Stimulated activated memory B cell treated with anti-CD40 and anti-IgM and Interleukin-4, amounts not matched to agents 10 μg/mL and 1 μg/mL and 100 μg/mL, for 72 hours (primary cell): Measurements from ENCODE around the gene FRMD3.

Experiments used
- ATAC-seq: fragments of 150-1000 bp; cut with Tn5 transposase; 2 replicates; pipeline ENCODE4 v1.10.0; 2021
- H3K27ac Mint-ChIP-seq: one replicate; pipeline ENCODE4 v1.8.0; 2022; ENCODE audit warnings: mild to moderate bottlenecking, mixed read lengths
- H3K27me3 Mint-ChIP-seq: one replicate; pipeline ENCODE4 v1.8.0; 2022; ENCODE audit warnings: mixed read lengths
- H3K36me3 Mint-ChIP-seq: one replicate; pipeline ENCODE4 v1.8.0; 2022; ENCODE audit warnings: mixed read lengths
- H3K4me1 Mint-ChIP-seq: one replicate; pipeline ENCODE4 v1.8.0; 2022; ENCODE audit warnings: mixed read lengths
- H3K4me3 Mint-ChIP-seq: one replicate; pipeline ENCODE4 v1.8.0; 2022; ENCODE audit warnings: mild to moderate bottlenecking, moderate library complexity, mixed read lengths
- H3K9me3 Mint-ChIP-seq: one replicate; pipeline ENCODE4 v1.8.0; 2022; ENCODE audit warnings: mixed read lengths

The FRMD3 gene

DNA sequence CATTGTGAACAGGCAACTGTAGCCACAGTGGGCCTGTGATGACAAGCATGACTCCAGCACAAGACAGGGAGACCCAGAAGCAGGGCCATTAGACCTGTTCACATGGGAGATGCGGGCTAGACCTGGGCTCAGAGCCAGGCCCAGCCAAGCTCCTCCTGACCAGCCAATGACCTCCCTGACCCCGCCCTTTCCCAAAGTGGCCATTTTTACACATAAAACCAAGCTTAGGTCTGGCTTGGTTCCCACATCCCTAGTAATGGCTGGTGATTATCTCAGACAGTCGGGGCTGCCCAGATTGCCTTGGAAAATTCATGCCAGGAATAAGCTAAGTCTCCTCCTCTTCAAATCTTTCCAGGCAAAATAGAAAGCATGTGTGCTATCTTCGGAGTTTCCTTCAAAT lies 94.1 kb downstream of the FRMD3 start:
- H3K4me3 Mint-ChIP-seq: no peak overlapping the region
- ATAC-seq: no peak

GRCh38 chr9:83441390-83441789 lies 96.8 kb downstream of the FRMD3 start:
- Mint-ChIP-seq H3K36me3 (no peaks in the 10 kb centered on the region), H3K27ac (no peak overlapping the region), H3K4me3 (no peak overlapping the region), H3K27me3 (no peaks in the 10 kb centered on the region), H3K4me1 (no peaks in the 10 kb centered on the region), H3K9me3 (no peaks in the 10 kb centered on the region)
- ATAC-seq: no peak

More for the DNA sequence above, 94.1 kb downstream of the FRMD3 start:
- H3K4me1 Mint-ChIP-seq: no peaks in the 10 kb centered on the region
- no peak overlapping the region for H3K27ac Mint-ChIP-seq
- no peaks in the 10 kb centered on the region for H3K36me3 Mint-ChIP-seq
- no peaks in the 10 kb centered on the region for H3K9me3 Mint-ChIP-seq
- H3K27me3 Mint-ChIP-seq: no peaks in the 10 kb centered on the region

GRCh38 chr9:83440641-83441040 lies 97.6 kb downstream of the FRMD3 start:
- Mint-ChIP-seq H3K4me3 (no peak overlapping the region), H3K36me3 (no peaks in the 10 kb centered on the region), H3K27ac (no peak overlapping the region), H3K4me1 (no peaks in the 10 kb centered on the region), H3K9me3 (no peaks in the 10 kb centered on the region), H3K27me3 (no peaks in the 10 kb centered on the region)
- peak; percentile 12 for ATAC-seq

- Mint-ChIP-seq H3K4me3 (no peak overlapping the region), H3K27me3 (no peaks in the 10 kb centered on the region), H3K36me3 (no peaks in the 10 kb centered on the region), H3K4me1 (no peaks in the 10 kb centered on the region), H3K9me3 (no peaks in the 10 kb centered on the region), H3K27ac (no peak overlapping the region)
- ATAC-seq: no peak
Observed at GRCh38 chr9:83435301-83435700, 102.9 kb downstream of the FRMD3 start.

DNA sequence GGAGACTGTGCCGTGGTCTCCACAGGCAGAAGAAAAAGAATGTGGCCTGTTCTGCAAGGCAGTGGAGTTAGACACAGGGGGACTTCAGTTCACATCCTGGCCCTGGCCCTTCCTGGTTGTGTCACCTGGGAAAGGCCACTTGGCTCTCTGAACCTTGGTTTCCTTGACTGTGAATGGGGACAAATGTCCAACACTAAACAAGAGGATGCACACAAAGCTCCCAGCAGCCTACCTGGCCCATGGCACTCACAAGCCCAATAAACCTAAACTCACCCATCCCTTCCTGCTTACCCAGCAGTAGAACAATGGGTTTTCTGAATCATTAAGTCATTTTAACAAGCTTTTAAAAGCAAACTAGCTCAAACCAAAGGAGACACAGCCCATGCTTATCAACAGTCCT lies 103.9 kb downstream of the FRMD3 start:
- no peaks in the 10 kb centered on the region for H3K36me3 Mint-ChIP-seq
- H3K27ac Mint-ChIP-seq: no peak overlapping the region
- no peak for ATAC-seq
- no peaks in the 10 kb centered on the region for H3K9me3 Mint-ChIP-seq
- H3K27me3 Mint-ChIP-seq: no peaks in the 10 kb centered on the region
- H3K4me3 Mint-ChIP-seq: no peak overlapping the region
- no peaks in the 10 kb centered on the region for H3K4me1 Mint-ChIP-seq

GRCh38 chr9:83433846-83434245 lies 104.4 kb downstream of the FRMD3 start:
- no peak overlapping the region for H3K4me3 Mint-ChIP-seq
- H3K27ac Mint-ChIP-seq: no peak overlapping the region
- H3K27me3 Mint-ChIP-seq: no peaks in the 10 kb centered on the region
- ATAC-seq: no peak
- no peaks in the 10 kb centered on the region for H3K4me1 Mint-ChIP-seq
- no peaks in the 10 kb centered on the region for H3K36me3 Mint-ChIP-seq
- no peaks in the 10 kb centered on the region for H3K9me3 Mint-ChIP-seq

- no peaks in the 10 kb centered on the region for H3K27me3 Mint-ChIP-seq
- no peak overlapping the region for H3K27ac Mint-ChIP-seq
- no peaks in the 10 kb centered on the region for H3K4me1 Mint-ChIP-seq
- H3K36me3 Mint-ChIP-seq: no peaks in the 10 kb centered on the region
- no peaks in the 10 kb centered on the region for H3K9me3 Mint-ChIP-seq
- no peak for ATAC-seq
- H3K4me3 Mint-ChIP-seq: no peak overlapping the region
Observed at GRCh38 chr9:83432877-83433550, 105.2 kb downstream of the FRMD3 start.

DNA sequence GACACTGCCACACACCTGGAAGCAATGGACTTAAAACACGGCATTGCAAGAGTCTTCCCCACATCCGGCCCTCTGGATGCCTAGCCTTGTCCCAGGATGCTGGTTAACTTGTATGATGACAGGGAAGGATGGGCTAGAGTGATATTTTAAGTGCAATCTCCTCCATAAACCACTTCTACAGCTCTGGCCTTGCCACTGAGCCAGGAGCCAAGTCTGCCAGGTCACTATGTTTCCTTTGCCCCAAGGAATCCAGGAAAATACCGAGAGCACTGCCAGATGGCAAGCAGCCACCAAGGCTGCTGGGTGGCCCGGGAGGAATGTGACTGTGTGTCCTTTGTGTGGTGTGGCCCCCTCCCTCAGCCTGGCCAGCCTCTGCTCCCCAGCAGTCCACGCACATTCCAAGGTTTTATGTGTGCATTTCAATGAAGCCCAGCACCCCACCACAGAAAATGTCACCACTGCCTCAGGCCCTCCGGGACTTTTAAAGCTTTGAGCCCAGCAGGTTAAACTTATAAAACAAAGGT lies 106.0 kb downstream of the FRMD3 start:
- H3K4me1 Mint-ChIP-seq: no peaks in the 10 kb centered on the region
- H3K4me3 Mint-ChIP-seq: no peak overlapping the region
- H3K27ac Mint-ChIP-seq: no peak overlapping the region
- H3K36me3 Mint-ChIP-seq: no peaks in the 10 kb centered on the region
- H3K27me3 Mint-ChIP-seq: no peaks in the 10 kb centered on the region
- H3K9me3 Mint-ChIP-seq: no peaks in the 10 kb centered on the region
- no peak for ATAC-seq

DNA sequence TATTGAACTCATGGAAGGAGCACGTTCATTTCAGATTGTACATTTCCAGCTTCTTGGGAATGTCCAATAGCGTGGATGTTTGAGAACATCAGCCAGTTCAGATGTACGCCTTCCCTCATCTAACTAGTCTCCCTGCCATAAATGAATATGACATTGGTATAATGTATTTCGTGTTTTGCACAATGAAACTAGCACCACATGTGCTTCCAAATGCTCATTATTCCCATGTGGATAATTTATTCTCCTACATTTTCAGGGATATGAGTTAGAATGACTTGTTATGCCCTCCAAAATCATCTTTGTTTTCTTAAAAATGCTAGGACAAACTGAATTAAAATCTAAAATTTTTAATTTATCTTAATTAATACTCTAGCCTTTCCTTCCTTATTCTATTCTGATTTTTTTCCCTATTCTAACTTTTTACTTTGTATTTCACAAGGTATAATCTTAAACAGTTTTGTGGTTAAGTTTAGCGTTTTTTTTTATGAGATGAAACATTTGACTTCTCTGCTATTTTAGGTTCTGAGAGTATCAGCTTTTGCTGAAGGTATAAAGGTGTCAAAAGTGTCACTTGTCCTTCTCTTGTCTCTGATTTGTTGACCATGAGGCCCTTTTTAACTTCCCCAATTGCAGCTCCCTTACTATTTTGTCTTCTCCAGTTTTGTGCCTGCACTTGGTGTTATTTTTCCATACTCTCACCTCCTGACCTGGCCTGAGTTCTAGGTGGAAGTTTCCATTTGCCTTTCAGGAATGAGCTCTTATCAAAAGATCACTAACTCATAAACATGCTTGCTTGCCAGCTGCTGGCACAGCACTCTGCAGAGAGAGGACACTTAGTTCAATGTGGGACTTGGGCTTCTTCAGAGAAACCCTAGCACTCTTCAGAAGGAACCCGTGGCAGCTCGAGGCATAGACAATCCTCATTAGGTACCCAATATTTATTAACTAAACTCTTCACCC lies 106.8 kb downstream of the FRMD3 start:
- H3K4me1 Mint-ChIP-seq: no peaks in the 10 kb centered on the region
- H3K27ac Mint-ChIP-seq: no peak overlapping the region
- ATAC-seq: no peak
- no peak overlapping the region for H3K4me3 Mint-ChIP-seq
- no peaks in the 10 kb centered on the region for H3K9me3 Mint-ChIP-seq
- no peaks in the 10 kb centered on the region for H3K36me3 Mint-ChIP-seq
- H3K27me3 Mint-ChIP-seq: no peaks in the 10 kb centered on the region

DNA sequence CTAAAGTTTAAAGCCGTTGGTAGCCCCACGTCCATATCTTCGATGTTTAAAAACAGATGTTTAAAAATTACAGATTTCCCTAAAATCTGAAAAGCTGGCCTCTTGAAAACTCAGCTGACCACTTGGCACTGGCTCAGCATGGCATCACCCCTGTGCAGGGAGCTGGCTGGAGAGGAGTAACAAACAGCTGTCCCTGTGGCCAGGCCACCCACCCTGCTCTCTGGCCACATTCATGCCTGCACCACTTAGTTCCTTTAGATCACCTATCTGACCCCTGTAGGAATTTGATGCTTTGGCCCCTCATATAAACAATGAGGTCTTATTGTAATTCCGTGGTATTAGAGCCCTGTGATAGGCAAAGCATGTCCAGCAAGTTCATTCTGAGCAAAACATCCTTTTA lies 107.5 kb downstream of the FRMD3 start:
- no peak for ATAC-seq
- Mint-ChIP-seq H3K27me3 (no peaks in the 10 kb centered on the region), H3K27ac (no peak overlapping the region), H3K36me3 (no peaks in the 10 kb centered on the region), H3K9me3 (no peaks in the 10 kb centered on the region), H3K4me1 (no peaks in the 10 kb centered on the region), H3K4me3 (no peak overlapping the region)

- ATAC-seq: no peak
- Mint-ChIP-seq H3K9me3 (no peaks in the 10 kb centered on the region), H3K4me1 (no peaks in the 10 kb centered on the region), H3K27ac (no peak overlapping the region), H3K4me3 (no peak overlapping the region), H3K36me3 (no peaks in the 10 kb centered on the region), H3K27me3 (no peaks in the 10 kb centered on the region)
Observed at GRCh38 chr9:83429229-83429628, 109.0 kb downstream of the FRMD3 start.

GRCh38 chr9:83425240-83425639 lies 113.0 kb downstream of the FRMD3 start:
- no peaks in the 10 kb centered on the region for H3K36me3 Mint-ChIP-seq
- H3K4me3 Mint-ChIP-seq: no peak overlapping the region
- ATAC-seq: no peak
- H3K4me1 Mint-ChIP-seq: no peaks in the 10 kb centered on the region
- H3K27me3 Mint-ChIP-seq: no peaks in the 10 kb centered on the region
- H3K27ac Mint-ChIP-seq: no peak overlapping the region
- H3K9me3 Mint-ChIP-seq: no peaks in the 10 kb centered on the region

GRCh38 chr9:83424831-83425230 lies 113.4 kb downstream of the FRMD3 start:
- Mint-ChIP-seq H3K27me3 (no peaks in the 10 kb centered on the region), H3K4me1 (no peaks in the 10 kb centered on the region), H3K9me3 (no peaks in the 10 kb centered on the region), H3K4me3 (no peak overlapping the region), H3K36me3 (no peaks in the 10 kb centered on the region), H3K27ac (no peak overlapping the region)
- no peak for ATAC-seq

GRCh38 chr9:83423815-83424707 lies 114.1 kb downstream of the FRMD3 start:
- Mint-ChIP-seq H3K36me3 (no peaks in the 10 kb centered on the region), H3K9me3 (no peaks in the 10 kb centered on the region), H3K4me1 (no peaks in the 10 kb centered on the region), H3K27me3 (no peaks in the 10 kb centered on the region), H3K27ac (no peak overlapping the region), H3K4me3 (no peak overlapping the region)
- ATAC-seq: no peak

DNA sequence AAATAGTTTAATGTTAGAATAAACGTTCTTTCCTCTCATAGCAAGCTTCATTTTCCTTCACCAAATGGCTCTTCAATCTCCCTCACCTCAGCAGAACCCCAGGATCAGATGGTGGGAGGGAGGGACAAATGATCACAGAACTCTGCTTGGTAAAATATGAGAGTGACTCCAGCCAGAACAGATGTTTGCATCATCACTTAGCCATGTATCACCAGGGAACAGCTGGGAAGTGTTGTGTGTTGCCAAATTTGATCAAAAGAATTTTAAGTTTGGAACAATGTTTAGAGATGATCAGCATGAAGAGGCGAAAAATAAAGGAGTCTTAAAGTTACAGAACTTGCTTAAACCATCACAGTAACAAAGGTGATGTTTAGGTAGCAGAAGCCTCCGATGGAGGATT lies 115.7 kb downstream of the FRMD3 start:
- ATAC-seq: no peak
- H3K27me3 Mint-ChIP-seq: no peaks in the 10 kb centered on the region
- no peaks in the 10 kb centered on the region for H3K36me3 Mint-ChIP-seq
- no peak overlapping the region for H3K4me3 Mint-ChIP-seq
- no peaks in the 10 kb centered on the region for H3K9me3 Mint-ChIP-seq
- H3K27ac Mint-ChIP-seq: no peak overlapping the region
- H3K4me1 Mint-ChIP-seq: no peaks in the 10 kb centered on the region
